ENCODE measurements around the gene FAM135A.
"Not testable (repeated sequence)": the region's sequence is repeated elsewhere in the genome, so short reads cannot be mapped to it uniquely, and the experiment has no call there.

Gene FAM135A

GRCh38 chr6:70599187-70599586, 185.9 kb downstream of the FAM135A start:
- H3K27ac ChIP-seq = no peak overlapping the region
- no peak for DNase-seq (ENCODE audit: low read depth, low spot score)

- DNase-seq (ENCODE audit: low read depth, low spot score) = no peak
- no peak overlapping the region for H3K27ac ChIP-seq
These were observed 187.7 kb downstream of the FAM135A start for GRCh38 chr6:70601014-70601413.

GRCh38 chr6:70604254-70604653, 190.9 kb downstream of the FAM135A start:
- H3K27ac ChIP-seq = no peak overlapping the region
- DNase-seq (ENCODE audit: low read depth, low spot score) = no peak

- DNase-seq (ENCODE audit: low read depth, low spot score); H3K27ac ChIP-seq: not testable (repeated sequence)
These were observed 194.1 kb downstream of the FAM135A start for GRCh38 chr6:70607371-70607770.

GRCh38 chr6:70609181-70609580, 195.9 kb downstream of the FAM135A start:
- DNase-seq (ENCODE audit: low read depth, low spot score) = not testable (repeated sequence)

More at GRCh38 chr6:70609181-70609580, 195.9 kb downstream of the FAM135A start:
- not testable (repeated sequence) for H3K27ac ChIP-seq

All from epithelial cell of prostate (primary cell).